NCI-H1092 treated with DMSO at 0.1 percent for 48 hours (cell line): ENCODE data around the gene DCAF4.

Experiments
- DNase-seq: peaks from one replicate; lab custom pipeline; 2025; lab: John Stamatoyannopoulos, UW

Gene DCAF4

GRCh38 chr14:72926292-72927028 lies at the start of gene DCAF4:
Gene DCAF4, plus strand, starts transcription at chr14:72926464. Its CDS starts 11,515 bp downstream, at chr14:72937979.
- peak; percentile 96 for DNase-seq

GRCh38 chr14:72876710-72877063 lies 49.6 kb upstream of the DCAF4 start:
- DNase-seq, result no peak

- no peak for DNase-seq
These were observed 47.5 kb upstream of the DCAF4 start for GRCh38 chr14:72878746-72879145.

GRCh38 chr14:72879431-72879830 lies 46.8 kb upstream of the DCAF4 start:
- DNase-seq, result no peak

GRCh38 chr14:72880164-72880563 lies 46.1 kb upstream of the DCAF4 start:
- no peak for DNase-seq

- no peak for DNase-seq
These were observed 45.4 kb upstream of the DCAF4 start for GRCh38 chr14:72880820-72881219.

- no peak for DNase-seq
These were observed 44.7 kb upstream of the DCAF4 start for GRCh38 chr14:72881543-72881942.

- no peak for DNase-seq
These were observed 44.2 kb upstream of the DCAF4 start for GRCh38 chr14:72882047-72882446.

GRCh38 chr14:72882463-72882862 lies 43.8 kb upstream of the DCAF4 start:
- no peak for DNase-seq

GRCh38 chr14:72883109-72883508 lies 43.2 kb upstream of the DCAF4 start:
- DNase-seq, result no peak

GRCh38 chr14:72883961-72884360 lies 42.3 kb upstream of the DCAF4 start:
- DNase-seq, result no peak

GRCh38 chr14:72884386-72884785 lies 41.9 kb upstream of the DCAF4 start:
- DNase-seq, result no peak

- DNase-seq, result no peak
These were observed 38.8 kb upstream of the DCAF4 start for GRCh38 chr14:72887514-72887913.

- no peak for DNase-seq
These were observed 38.1 kb upstream of the DCAF4 start for GRCh38 chr14:72888192-72888591.

- DNase-seq, result no peak
These were observed 37.5 kb upstream of the DCAF4 start for GRCh38 chr14:72888636-72889201.

GRCh38 chr14:72889366-72889765 lies 36.9 kb upstream of the DCAF4 start:
- DNase-seq, result no peak

- no peak for DNase-seq
These were observed 34.6 kb upstream of the DCAF4 start for GRCh38 chr14:72891666-72892102.

- DNase-seq, result no peak
These were observed 34.0 kb upstream of the DCAF4 start for GRCh38 chr14:72892103-72892878.

- peak; percentile 16 for DNase-seq
These were observed 33.2 kb upstream of the DCAF4 start for GRCh38 chr14:72892879-72893635.

GRCh38 chr14:72893636-72894322 lies 32.5 kb upstream of the DCAF4 start, which contains the start of gene DPF3:
Gene DPF3, minus strand, starts transcription at chr14:72894101. Its CDS starts 13 bp downstream, at chr14:72894088.
- DNase-seq, result peak; percentile 93

GRCh38 chr14:72894323-72894622 lies 32.0 kb upstream of the DCAF4 start:
- DNase-seq, result no peak
